HG02884 (cell line): ENCODE results near the gene TCEAL4.
"Not testable (repeated sequence)": the region's sequence is repeated elsewhere in the genome, so short reads cannot be mapped to it uniquely, and the experiment has no call there.

ENCODE experiments used
- ATAC-seq: cut with Tn5 transposase; IDR thresholded peaks from one replicate; pipeline ENCODE4 v1.9.1; 2021; ENCODE audit warnings: mild to moderate bottlenecking, moderate library complexity; ENCODE audit not compliant: unreplicated experiment

The TCEAL4 gene

DNA sequence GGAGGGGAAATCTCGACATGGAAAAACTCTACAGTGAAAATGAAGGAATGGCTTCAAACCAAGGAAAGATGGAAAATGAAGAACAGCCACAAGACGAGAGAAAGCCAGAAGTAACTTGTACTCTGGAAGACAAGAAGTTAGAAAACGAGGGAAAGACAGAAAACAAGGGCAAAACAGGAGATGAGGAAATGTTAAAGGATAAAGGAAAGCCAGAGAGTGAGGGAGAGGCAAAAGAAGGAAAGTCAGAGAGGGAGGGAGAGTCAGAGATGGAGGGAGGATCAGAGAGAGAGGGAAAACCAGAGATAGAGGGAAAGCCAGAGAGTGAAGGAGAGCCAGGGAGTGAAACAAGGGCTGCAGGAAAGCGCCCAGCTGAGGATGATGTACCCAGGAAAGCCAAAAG lies 1.3 kb downstream of the TCEAL4 start:
- ATAC-seq: no peak

DNA sequence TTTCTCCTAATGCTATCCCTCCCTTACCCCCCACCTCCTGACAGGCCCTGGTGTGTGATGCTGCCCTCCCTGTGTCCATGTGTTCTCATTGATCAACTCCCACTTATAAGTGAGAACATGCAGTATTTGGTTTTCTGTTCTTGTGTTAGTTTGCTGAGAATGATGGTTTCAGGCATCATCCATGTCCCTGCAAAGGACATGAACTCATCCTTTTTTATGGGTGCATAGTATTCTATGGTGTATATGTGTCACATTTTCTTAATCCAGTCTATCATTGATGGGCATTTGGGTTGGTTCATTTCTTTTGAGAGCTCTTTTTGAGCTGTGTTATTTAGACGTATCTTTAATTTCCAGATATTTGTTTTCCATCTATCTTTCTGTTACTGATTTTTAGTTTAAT lies 7.0 kb downstream of the TCEAL4 start:
- not testable (repeated sequence) for ATAC-seq

DNA sequence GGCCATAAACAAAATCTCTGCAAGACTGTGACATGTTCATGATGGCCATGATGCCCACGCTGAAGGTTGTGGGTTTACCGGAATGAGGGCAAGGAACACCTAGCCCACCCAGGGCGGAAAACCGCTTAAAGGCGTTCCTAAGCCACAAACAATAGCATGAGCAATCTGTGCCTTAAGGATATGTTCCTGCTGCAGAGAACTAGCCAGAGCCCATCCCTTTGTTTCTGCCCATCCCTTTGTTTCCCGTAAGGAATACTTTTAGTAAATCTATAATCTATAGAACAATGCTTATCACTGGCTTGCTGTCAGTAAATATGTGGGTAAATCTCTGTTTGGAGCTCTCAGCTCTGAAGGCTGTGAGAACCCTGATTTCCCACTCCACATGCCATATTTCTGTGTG lies 9.9 kb downstream of the TCEAL4 start:
- not testable (repeated sequence) for ATAC-seq

DNA sequence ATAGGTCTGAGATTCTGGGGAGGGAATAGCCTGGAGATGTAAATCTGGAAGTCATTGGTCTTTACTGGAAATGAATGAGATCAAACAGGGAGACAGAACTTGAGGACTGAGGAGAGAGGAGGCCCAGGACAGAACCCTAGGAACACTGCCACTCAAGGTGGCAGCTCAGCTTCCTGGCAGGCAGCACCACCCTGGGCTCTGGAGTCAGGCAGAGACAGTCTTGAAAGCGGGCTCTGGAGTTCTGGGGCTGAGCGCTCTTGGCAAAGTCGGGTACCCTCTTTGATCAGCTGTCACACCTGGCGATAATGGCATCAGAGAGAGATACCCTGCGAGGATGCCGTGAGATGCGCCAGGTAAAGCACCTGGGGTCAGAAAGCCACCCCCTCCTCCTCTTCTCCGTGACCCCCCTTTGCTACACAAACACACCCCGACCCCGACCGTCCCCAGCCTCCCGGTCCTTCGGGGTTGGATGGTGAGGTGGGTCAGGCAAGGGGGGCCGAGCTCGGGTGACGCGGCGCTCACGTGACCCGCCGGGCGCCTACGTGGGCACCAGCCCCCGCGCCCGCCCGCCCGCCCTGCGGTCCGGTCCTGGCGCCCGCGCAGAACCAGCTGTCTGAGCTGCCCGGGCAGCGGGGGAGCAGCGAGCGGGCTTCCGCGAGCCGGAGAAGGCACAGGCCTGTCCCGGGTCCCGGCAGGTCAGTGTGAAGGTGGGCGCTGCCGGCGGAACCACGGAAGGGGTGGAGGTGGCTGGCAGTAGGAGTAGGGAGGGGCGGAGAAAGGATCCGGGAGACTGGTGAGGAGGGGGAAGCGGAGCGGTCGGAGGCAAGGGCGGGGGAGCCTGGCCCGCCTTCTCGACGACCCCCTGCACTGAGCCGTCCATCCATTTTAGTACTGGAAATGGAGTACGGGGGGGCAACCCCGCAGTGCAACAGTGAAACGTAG lies 22.3 kb downstream of the TCEAL4 start, which contains the start of gene TCEAL3:
Gene TCEAL3, plus strand, starts transcription at position 600 of the 942 bp plus-strand sequence. CDS start 1,102 bp downstream, outside the sequence.
- ATAC-seq: peak; percentile 48

DNA sequence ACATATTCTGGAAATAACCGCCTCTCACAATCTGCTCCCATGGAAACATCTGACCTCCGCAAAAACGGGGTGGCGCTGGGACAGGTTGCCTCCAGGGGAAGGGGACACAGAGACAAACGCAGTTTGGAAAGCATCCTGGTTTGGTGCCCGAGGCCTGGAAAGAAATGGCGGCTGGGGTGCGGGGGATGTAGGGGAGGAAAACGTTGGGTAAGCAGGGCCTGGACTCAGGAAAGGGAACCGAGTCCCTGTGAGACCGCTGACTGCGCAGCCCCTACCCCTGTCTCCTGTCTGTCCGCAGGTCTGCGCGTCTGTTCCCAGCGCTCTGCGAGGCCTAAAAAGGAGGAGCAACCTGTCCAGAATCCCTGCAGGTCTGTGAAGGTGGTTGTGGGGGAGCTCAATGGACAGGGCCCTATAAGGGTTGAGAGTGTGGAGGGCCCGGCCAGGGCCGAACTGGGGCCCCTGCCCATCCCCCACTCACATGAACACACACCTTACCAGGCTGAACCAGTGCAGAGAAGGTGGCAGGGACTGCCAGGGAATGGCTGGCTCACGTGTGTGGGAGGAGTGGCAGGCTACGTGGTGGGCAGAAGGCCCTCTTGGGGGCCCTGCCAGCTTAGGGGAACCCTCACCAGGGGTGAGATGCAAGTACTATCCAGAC lies 23.1 kb downstream of the TCEAL4 start:
- ATAC-seq: peak; percentile 30

DNA sequence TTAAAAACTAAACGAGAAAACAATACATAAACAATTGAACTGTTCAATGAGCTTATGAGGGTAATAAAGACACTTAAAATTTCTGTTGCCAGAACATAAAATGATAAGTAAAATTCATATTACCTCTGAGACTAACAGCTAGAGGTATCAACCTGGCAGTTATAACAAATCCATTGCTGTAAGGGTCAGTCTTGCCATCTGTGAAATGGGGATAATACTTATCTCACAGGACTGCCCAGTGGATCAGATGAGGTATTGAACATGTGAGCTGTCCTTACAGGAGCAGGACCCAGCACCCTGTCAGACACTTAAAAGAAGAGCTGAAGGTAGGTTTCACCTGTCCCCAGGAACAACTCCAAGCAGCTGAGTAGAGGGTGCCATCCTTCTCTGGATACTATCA lies 25.0 kb downstream of the TCEAL4 start:
- no peak for ATAC-seq

DNA sequence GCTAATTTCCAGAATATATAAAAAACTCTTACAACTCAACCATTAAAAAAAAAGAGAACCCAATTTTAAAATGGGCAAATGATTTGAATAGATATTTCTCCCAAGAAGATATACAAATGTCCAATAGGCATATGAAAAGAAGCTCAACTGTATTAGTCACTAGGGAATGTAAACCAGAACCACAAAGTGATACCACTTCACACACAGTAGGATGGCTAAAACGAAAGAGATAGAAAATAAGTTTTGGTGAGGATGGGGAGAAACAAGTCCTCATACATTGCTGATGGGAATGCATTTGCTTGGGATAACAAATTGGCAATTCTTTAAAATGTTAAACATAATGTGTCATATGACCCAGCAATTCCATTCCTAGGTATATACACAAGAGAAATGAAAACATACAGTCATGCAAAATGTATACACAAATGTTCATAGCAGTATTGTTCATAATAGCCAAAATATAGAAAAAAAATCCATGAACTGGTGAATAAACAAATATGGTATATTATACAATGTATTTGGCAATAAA lies 28.1 kb downstream of the TCEAL4 start:
- no peak for ATAC-seq

DNA sequence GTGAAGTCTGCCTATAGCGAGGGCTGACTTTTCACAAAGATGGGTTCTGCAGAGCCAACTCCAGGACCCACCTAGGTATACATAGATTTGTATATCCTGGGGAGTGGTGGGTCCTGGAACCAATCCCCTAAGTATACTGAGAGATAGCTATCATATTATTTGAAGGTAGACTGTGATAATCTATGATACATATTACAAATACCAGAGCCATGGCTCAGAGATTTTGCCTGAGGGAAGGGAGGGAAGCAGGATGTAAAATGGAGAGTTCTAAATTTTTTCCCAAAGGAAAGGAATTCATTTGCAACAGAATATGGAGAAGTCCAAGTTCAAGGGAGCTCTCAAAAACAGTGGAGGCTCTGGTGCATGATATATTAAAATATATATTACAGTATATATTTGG lies 29.7 kb downstream of the TCEAL4 start:
- no peak for ATAC-seq

DNA sequence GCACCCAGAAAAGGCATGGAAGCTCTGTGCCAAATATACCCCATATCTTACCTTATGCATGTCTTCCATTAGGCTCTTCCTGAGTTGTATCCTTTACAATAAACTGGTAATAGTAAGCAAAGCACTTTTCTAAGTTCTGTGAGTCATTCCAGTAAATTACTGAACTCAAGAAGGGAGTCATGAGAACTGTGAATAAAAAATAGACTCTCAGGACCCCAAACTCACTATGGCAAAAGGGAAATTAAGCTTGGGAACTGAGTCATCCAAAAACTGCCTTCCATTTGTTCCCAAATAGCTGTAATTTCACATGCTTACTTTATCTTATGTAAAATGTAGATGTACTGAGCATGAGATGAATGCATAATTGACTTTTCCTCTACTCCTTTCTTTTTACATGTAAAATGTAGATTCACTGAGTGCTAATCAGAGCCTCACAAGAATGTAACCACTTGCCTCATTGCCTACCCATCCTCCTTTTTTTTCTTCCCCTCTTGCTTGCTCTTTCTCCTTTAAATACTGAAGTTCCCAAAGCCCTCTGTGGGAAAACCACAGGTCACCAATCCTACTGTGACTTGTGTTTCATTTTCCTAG lies 30.6 kb downstream of the TCEAL4 start:
- no peak for ATAC-seq

DNA sequence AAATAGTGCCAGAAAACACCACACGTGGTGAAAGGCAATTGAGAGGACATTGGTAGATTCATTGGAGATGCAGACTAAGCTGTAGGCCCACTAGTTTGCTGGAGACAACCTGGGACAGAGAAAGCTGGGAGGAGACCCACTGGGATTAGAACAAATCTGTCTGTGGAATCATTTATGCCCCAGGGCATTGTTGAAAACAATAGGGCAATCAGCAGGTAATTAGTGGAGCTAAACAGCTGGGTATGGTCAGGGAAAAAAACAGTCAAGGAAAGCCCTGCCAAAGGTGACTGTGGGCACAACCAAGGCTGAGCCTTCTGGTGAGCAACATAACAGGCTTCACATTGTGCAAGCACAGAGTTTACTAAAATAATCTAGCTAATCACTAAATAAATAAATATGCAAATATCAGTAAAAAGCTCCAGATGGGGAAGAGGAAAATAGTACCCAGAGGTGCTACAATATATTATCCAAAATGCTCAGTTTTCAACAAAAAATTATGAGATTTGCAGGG lies 31.4 kb downstream of the TCEAL4 start:
- ATAC-seq: no peak

DNA sequence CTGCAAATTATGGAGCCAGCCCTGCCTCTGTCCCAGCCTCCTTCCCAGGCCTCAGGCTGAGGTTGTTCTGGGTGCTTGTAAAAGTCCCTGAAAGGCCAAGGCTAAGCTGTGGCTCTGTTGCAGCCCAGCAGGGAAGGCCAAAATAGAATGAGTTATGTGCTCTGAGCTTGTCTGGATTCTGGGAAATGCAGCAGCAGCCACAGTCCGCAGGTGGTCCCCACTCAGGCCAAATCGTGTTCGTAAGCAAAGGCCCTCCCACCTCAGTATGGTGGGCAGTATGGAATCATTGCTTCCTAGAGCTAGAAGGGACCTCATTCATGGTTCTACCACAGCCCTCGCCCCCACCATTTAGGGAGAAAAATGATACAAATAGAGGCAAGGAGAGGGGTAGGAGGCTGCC lies 38.8 kb downstream of the TCEAL4 start:
- ATAC-seq: no peak

DNA sequence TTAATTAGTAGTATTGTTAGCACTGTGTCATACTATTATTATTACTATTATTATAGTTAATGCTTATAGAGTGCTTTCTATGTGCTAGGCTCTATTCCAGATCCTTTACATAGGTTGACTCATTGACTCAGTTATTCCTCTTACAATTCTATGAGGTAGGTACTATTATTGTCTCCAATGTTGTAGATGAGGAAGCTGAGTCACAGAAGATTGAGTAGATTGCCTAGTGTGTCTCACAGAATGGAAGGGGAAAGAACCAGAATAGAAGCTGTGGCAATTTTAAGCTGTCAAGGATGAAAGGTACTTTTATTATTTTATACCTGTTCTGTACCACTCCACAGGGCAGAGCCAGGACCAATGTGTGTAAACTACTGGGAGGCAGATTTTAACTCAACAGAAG lies 41.5 kb downstream of the TCEAL4 start:
- ATAC-seq: no peak

DNA sequence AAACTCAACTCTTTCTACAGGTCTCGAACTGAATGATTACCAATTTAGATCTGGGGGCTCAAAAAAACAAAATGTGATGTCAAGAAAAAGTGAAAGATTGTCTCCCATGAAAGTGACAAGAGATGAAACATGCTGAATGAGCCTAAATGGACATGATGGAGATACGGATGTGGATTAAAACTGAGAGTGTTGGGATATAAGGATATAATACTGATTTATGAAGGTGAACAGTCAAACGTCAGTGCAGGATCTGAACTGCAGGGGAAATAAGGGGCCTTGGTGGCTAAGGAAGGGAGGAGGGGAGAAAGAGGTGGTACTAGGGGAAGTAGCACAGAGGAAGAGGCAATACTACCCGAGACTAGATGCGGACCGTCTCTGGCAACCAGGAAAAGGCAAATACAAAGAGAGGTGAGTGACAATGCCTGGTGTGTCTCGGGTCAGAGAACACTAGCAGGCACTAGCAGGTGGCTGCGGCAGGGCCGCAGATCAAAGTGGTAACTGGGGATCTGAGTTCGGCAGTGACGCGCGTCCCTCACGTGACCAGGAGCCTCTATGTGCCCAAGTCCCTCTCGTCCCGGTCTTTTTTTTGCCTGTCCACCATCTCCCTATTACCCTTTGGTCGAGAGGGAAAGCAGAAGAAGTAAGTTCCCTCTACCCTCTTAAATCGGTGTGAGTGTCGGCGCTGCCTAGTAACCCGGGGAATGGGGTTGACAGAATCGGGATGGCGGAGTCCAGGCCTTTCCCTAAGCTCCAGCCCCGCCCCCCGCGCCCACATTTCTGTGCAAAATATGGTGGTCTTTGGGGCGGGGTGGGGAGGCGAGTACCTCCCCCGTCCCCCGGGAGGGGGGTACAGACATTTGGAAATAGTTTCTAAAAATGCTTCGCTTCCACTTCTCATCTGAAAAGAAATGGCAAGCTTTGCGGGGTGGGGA lies 43.3 kb downstream of the TCEAL4 start, which contains the start of gene TCEAL1:
Gene TCEAL1, plus strand, starts transcription at position 590 of the 932 bp plus-strand sequence. CDS start 942 bp downstream, outside the sequence.
- ATAC-seq: peak; percentile 57

DNA sequence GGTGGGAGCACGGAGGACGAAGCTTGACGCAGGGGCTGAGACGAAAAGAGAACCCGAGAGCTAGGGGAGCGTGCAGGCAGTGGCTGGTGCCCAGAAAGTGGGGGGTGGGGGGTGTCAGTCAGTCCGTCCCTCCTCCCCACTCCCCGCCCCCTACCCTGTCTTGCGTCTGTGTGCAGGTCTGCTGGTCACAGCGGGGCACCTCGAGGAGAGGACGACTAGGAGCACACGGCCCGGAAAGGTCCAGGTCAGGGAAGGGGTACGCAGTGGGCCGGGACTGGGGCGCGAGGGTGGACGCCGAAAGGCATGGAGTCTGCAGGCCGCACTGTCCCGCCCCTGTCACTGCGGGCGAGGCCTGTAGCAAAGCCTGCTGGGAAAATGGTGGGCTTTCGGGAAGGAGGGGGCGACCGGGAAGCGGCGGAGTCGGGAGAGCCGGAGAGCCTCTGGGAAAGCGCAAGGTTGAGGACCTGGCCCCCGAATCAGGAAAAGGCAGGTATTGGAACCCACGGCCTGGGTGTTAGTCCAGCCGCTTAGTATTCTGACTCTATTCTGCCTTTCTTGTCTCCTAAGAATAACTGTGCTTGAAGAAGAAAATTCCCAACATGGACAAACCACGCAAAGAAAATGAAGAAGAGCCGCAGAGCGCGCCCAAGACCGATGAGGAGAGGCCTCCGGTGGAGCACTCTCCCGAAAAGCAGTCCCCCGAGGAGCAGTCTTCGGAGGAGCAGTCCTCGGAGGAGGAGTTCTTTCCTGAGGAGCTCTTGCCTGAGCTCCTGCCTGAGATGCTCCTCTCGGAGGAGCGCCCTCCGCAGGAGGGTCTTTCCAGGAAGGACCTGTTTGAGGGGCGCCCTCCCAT lies 44.2 kb downstream of the TCEAL4 start:
- ATAC-seq: no peak

DNA sequence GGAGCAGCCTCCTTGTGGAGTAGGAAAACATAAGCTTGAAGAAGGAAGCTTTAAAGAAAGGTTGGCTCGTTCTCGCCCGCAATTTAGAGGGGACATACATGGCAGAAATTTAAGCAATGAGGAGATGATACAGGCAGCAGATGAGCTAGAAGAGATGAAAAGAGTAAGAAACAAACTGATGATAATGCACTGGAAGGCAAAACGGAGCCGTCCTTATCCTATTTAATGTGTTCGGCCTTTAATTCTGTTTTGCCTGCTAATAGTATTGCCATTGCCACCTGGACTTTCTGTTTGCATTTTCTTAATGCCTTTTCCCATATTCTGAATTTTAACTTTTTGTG lies 44.8 kb downstream of the TCEAL4 start:
- no peak for ATAC-seq

DNA sequence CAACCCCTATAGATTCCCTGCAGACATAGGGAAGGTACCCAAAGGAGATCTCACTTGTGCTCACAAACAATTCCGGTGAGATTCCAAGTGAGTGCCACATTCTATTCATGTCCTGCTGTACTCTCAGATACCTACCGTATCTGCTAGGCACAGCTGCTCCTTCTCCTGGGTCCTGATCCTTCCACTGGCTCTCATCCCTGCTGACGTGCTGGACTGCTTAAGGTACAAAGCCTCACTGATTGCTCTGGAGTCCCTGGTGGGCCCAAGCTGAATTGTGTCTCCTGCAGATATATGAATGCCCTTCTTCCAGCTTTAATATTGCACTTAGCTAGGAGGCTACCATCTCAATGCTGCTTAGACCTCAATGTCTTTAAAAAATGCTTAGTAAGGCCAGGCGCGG lies 45.8 kb downstream of the TCEAL4 start:
- ATAC-seq: no peak

DNA sequence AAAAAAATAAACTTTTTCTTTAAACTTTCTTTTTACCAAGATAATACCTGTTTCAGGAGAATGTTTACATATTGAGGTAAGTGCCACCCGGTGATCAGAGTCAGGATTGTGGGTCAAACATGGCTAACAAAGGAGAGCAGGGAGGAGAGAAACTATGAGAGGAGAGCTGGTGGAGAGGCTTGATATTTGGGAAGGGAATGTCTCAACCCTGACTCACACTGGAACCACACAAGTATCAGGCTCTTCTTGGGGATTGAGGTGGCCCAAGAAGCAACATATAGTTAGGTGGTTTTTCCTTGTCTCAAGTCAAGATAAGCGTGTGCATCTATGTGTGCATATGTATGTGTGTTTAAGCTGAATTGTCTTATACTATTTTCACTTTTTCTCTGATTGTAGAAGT lies 50.1 kb downstream of the TCEAL4 start:
- ATAC-seq: no peak
